Muscle of back (tissue), 11 donors: ENCODE measurements around the gene GABRG3. TPM values are rescaled to one million over a fixed set of nuclear protein-coding genes. Genes with fewer than 3 reads are reported as not detected.

Experiments used
- DNase-seq, 3 donors: peaks; one replicate each; pipeline versions ENCODE4 v3.0.0 to v3.0.0-alpha.2; 2013
- polyA plus RNA-seq, 10 donors: library from polyadenylated mRNA; unstranded; fragments of 120-200 nt; gene quantifications; one replicate each; pipeline ENCODE4 v1.2.1, GENCODE V29; 2013; ENCODE audit not compliant: insufficient read length in 10 of 10

GABRG3 gene
- polyA plus RNA-seq, 10 donors = 0.09 to 0.56 (median 0.37) TPM

DNA sequence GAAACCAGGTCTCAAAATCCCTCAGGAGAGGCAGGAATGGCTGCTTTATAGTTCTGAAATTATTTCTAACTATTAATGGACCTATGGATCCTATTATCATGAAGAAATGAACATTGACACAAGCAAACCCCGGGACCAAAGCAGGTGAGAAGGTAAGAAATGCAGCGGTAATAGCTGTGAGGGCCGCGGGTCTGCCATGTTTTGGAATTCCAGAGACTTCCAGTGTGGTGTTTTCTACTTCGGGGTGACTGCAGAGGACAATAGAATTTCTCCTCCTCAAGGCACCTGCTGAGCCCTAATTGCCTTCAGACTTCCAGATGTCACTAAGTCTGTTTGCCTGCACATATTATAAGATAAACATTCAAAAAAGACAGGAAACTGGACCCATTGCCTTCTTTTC is 437.4 kb downstream of the GABRG3 start:
- DNase-seq = no peak

DNA sequence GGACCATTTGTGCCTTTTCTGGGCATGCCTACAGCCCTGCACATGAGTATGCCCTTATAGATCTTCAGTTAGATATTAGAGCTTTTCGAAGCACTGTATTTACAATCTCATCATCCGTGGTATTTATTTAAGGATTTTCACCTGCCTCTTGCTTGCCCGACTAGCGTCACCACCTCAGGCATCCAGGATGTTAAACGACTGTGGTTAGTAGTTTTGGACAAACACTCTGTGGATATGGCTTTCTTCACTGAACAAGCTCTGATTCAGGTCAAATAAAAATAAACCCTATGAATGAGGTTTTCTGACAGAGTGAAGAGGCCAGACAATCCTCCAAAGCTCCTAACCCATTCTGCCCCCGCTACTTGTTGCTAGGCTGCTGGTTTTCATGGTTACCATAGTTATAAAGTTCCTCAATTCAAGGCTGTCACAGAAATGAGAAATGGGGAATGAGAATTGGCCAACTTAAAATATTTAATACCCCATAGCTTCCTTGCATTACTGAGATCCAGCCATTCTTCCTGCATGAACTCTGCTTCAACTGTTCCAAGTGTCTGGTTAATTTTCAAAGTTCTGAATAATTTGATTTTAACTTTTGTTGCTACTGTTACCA is 440.1 kb downstream of the GABRG3 start:
- DNase-seq = no peak

DNA sequence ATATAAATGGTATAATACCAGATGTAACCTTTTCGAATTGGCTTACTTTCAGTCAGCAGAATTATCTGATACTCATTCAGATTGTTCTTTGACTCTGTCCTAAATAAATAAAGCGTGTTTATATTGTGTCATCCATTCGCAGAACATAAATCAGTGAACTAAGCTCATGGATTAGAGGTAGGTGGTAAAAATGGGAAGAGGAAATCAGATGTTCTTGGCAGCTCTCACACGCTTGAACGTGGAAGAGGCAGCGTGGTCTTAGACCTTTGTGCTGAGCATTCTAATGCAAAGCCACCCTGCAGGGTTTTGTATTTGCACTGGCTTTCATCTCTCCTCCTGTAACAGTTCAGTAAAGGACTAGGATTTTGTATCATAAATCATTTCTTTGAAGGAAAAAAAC is 441.4 kb downstream of the GABRG3 start:
- no peak for DNase-seq

DNA sequence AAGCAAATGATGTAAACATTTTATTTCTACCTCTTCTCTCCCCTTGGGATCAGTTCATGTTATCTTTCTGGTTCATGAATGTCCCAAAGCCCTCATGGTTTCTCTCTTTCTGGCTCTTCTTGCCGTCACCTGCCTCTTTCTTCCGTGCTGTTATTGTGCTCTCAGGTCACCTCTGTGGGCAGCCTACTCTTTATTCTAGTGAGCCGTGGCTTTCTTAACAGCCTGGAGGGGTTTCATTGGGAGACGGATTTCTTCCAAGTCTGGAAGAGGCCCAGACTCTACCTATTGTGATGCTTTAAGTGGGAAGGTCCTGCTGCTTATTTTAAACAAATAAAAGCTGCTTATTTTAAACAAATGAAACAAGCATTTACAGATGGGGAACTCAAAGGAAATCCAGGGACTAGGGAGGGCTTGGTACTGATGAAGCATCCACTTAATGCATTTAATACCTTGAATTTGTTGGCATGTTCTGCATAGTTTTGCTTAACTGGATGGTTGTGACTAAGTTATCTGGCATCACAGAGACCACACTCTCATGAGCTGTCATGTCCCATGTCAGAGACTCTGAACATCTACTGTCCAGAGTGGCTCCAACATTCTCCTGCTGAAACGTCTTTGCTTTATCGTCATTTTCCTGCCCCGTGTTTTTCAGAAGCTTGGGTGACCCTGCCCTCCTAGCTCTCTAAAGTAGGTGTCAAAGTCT is 443.3 kb downstream of the GABRG3 start:
- peak in 1 of 3 donors; percentile 30 for DNase-seq

DNA sequence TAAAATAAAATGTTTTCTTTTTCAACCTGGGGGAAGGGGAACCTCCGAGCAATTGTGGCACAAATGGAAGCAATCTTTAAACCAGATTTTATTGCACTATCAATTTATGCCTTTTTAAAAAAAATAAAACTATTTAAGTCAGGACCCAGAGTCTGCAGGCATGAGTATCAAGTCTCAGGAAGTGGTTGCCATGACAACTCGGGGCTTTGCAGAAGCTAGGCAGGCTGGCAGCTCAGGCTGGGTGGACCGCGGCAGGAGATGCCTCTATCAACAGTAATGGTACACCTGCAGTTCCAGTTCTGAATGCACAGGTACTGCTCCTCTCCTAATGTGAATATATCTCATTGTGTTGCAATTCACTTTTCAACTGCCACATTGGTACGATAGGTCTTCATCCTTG is 447.7 kb downstream of the GABRG3 start:
- peak in 1 of 3 donors; percentile 11 for DNase-seq

DNA sequence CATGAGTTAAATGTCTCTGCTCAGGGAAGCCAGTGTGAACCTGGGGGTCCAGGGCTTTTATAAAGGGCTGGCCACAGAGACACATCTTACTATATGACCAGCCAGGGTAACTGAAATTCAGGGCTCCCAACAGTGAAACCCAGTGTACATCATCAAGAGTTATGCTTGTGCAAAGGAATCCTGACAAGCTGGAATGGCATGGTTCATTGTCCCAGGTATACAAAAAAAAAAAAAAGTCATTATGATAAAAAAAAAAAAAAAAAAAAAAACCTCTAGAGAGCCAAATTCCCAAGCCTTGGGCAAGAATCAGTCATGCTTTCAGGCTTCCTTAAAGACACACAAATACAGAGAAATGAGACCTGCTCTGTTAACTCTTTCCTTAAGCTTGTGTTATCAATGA is 452.0 kb downstream of the GABRG3 start:
- no peak for DNase-seq

DNA sequence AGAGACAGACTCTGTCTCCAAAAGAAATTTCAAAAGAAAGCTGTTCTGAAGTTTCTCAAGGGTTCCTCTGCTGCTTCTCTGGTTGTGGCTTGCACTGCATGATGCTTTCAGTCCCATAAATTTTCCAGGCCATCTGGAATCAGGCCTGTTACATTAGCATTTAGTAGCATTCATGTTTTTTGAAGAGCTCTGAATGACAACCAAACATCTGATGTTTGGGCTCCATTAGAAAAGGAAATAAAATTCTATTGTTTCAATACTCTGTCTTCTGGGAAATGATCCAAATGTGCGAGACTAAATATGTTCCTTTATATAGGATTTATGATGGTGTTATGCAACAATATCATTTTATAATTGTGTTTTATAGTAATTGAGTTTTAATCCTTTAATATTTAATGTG is 455.8 kb downstream of the GABRG3 start:
- DNase-seq = peak; percentile 23 to 74 (median 29)

DNA sequence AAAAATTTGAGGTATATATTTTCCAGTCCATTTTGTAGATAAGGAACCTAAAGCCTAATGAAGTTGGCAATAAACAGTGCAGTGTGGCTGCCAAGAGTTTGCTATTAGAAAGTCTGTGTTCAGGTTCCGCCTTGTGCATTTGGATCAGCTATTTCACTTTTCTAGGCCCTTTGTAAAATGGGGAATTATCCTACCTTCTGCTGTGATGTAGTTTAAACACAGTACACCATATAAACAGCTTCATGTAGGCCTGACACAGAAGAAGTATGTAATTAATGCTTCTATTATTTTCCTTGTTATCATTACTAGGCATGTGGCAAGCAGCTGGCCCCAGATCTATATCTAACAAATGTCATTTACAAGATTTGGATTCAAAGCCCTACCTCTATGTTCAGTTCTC is 456.3 kb downstream of the GABRG3 start:
- peak in 2 of 3 donors; percentile 12 to 66 for DNase-seq

DNA sequence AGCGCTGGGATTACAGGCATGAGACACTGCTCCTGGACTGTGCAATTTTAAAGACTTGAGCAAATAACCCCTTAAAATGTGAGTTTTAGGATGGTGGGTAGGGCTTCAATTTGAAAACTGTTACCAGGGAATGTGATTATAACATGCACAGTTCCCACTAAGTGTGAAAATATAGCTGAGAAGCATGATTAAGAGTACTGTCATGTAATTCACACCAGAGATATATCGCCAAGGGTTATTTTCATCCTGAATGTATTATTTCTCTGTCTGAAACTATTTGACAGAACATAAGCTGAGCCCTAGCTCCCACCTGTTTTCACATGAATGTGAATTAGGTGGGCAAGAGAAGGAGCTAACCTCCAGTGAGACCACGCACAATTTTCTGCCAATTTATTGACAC is 457.2 kb downstream of the GABRG3 start:
- no peak for DNase-seq

DNA sequence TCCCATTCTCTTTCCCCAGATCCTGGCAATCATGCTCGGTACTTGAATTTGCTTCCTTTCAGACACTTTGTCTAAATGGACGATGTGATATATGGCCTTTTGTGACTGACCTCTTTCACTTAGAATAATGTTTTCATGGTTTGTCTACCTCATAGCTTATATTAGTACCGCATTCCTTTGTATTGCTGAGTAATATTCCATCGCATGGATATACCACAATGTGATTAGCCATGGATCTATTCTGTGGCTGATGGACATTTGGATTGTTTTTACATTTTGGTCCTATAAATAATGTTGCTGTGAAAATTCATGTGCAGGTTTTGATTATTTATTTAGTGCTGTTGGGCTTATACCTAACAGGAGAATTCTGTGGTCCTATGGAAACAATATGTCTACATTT is 458.6 kb downstream of the GABRG3 start:
- no peak for DNase-seq

DNA sequence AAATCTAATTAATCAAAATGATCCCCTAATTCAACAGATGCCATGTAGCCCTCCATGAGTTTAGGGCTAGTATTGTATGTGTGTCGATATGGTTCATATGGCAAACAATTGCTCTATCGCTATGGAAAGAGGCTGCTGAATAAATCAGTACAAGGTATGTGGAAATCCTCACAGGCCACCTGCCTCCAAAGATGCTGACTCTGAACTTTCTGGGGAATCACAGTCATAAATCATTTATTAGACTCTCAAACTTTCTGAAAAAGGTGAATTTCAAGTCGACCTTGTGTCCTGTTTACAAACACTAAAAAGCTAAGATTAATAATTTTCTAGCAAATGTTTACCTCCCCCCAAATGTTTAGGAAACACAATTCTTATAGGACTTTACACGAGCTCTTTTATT is 462.6 kb downstream of the GABRG3 start:
- DNase-seq = no peak

DNA sequence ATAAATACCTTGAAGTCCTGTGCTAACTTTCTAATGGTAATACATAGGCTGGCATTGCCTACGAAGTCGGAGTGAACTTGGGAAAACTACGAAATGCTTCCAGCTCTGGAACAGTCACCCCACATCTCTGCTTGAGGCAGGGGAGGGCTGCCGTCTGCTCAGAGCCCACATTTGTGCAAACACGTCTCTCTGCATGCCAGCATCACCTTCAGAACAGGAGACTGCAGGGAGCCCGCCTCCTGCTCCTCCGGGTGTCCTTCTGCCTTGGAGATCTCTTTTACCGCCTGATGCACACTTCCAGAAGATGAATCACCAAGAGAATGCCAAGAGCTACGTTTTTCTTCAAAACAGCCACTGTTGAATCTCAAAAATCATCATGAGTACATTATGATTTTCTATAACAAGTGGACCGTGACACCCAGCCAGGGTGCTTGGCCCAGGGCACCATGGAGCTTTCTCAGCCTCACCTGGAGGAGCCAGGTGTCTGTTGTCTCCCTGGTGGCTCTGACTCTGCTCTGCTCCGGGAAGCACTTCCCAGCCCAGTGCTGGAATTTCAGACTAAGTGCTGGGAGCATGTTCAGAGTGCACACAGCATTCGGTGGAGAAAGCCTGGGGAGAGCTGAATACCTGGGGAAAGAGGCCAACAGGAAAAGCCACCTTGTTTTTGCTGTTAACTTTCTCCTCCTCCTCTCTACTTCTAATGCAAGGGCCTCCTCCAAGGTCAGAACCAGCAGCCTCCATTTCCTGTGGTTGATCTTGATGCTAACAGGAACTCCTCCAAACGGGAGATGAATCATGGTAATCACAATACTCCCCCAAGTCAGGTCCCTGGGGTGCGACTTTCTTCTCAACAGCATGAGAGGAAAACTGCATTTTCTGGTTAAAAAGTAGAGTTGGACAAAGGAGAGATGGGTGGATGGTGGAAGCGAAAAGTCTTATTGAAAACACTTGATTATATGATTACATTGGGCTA is 467.7 kb downstream of the GABRG3 start:
- no peak for DNase-seq

DNA sequence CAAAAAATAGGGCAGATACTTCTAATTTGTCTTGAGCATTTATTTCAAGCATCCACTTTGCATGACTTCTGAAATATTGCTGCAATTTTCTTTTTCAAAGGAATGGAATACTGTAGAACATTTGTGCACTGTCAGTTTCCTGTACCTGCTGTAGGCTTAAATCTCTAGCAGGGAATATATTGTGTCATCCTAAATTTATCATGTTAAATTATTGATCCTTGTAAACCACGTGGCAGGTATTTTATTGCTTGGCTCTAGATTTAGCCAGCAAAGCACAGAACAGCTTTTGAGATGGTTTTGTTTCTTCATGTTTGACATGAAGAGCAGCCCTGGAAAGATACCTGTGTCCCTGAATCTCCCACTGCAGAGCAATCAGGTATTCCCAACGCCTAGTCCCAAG is 470.1 kb downstream of the GABRG3 start:
- no peak for DNase-seq

DNA sequence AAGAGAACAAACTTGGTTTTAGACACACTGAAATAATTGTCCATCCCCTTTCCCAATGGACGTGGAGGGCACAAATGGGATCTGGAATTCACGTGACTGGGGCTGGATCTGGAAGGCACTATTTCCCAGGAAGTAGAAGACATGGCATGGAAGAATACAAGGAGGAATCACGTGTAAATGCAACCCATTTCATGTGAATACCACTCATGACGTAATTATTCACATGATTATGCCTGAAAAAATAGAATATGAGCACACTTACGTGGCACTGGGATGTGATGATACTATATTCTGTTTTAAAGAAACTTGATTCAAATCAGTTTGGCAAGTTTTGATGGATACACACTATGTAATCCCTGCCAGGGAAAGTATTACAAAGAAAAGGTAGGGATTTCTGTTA is 477.3 kb downstream of the GABRG3 start:
- DNase-seq = no peak

DNA sequence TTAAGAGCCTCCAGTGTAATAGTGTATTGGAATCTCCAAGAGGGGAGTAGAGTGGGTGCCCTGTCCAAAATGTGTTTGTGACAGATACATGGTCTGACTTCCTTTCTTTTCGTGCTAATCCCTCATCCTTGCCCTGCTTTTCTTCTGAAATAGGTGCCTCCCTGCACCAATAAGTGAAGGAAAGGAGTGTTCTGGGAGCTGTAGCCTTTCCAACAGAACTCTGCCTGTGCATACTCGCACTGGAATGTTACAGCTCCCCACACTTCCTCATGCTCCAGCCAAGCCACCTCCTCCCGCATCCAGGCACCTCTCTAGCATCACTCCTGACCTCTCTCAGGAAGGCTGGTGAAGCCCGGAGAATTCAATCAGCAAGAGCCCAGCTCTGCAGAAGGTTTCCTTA is 478.0 kb downstream of the GABRG3 start:
- DNase-seq = peak in 2 of 3 donors; percentile 18 to 60

DNA sequence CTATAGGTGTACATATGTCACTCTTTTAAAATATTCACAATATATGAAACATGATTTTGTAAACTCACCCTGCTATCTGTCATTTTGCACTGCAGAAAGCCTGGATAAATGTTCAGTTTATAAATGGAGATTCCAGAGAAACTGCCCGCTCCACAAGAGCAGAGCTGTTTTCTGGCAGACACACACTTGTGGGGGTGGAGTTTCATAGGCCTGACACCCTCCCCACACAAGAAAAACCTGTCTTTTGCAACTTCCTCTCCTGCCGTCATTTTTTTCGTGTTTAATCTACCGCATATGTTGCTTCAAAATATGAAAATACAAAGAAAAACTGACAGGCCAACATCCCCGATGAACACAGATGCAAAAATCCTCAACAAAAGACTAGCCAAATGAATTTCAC is 479.0 kb downstream of the GABRG3 start:
- DNase-seq = peak in 2 of 3 donors; percentile 14 to 38

DNA sequence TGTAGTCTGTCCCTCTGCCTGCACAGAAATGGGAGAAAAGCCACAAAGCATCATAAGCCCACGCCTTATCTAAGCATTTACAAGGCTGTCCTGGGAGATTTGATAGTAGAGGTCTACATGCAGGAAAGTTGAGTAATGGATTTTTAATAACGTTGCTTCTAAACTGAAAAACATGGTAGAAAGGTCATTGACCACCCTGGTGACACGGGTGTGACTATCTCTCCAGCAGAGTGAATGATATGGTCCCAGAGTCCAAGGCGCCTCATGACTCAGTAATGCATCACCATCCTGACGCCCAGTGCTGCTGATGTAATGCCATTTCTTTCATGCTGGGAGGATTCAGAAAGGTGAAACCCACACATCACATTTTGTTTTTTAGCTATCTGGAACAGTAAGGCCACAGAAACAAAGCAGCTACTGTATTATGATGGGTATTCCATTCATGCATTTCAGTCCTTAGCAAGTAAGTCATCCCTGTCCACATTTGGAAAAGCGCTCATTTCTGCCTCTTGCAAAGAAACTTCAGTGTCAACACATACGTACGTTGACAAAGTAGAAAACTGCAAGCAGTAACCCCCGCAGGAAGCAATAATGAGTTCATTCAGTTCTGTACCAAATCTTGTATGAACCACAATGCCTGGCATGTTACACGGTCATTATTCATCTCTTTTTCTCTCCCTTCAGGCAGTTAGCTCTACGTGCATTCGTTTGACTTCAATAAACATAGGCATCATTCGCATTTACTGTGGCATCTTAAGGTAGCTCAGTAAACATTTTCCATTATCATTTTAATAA is 483.5 kb downstream of the GABRG3 start:
- peak in 2 of 3 donors; percentile 12 to 56 for DNase-seq

DNA sequence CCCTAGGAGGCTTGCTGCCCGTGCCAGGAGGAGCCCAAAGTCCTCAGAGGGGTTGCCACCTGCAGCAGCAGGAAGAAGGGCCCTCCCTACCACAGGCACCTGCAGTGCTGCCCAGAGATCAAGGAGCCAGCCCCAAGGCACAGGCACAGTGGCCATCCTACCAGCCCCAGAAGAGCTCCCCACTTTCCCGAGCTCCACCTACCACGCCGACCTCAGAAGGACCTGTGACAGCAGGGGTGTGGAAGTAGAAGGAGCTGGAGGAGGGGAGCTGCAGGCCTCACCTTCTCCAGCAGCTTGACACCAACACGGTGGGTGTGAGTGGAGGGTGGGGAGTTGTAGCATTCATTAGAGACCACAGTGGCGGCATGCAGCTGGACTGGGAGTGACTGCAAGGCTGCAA is 485.8 kb downstream of the GABRG3 start:
- no peak for DNase-seq

DNA sequence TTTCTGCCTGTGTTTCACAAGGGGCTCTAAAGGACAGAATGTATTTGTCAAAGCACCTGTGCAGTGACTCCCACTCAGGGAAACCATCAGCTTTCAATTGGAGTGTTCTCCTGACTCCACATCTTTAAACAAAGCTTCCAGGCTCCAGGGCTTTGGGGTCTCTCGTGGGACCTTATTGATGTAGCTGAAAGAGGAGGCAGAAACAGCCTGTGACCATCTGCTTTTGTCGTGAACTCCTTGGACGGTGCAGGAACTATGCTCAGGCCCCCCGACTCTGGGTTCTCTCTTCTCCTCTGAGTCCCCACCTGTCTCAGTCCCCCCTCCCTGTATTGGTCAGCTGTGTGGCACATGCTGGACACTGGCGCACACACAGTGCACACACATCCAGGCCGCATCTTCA is 486.8 kb downstream of the GABRG3 start:
- no peak for DNase-seq

DNA sequence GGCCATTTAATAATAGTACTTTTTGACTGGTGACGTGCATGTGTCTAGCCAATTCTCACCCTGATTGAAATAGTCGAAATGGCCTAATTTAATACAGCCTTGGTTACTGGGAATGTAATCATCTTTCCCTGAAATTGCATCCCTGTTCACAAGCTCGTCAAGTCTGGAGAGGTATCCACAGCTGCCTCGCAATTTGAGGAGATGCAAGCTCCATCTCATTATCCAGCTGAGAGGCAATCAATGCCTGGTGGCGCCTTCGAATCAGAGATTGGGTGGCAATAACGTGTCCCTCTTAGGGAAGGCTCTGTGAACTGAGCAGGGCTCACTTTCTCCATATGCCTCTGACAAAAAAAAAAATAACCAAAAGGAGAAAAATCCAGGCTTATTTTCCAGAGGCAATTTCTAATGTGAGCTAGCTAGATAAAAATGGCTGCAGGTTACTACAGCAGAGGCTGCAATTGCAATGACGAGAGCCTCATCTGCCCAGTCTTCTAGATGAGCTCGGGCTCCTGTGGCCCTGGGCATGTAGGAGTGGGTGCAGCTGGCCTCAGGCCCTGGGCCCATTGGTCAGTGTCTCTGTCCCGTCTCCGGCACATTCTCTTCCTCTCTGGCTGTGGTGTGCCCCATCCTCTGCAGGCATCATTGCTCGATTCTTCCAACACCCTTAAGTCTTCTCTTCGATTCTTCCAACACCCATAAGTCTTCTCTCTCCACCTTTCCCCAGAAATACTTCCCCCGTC is 487.5 kb downstream of the GABRG3 start:
- no peak for DNase-seq

DNA sequence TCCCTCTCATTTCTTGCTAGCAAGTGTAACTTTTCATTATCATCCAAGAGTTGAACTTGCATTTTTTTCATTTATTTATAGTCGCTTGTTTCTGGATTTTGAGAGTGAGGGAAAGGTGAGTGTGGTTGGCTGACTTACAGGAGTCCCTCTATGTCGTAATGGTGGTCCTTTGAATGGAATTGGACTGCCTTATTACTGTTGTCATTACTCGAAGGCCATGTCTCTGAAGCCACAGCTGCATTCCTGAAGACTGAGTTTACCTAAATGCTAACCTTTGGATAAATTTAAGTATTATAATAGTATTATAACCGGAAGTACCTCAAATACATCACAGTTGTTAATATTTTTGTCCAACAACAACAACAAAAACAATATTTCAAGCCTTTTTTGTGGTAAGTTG is 488.9 kb downstream of the GABRG3 start:
- DNase-seq = no peak
